Spleen (tissue), 7 donors: Measurements from ENCODE around the gene EXOC6B.
"Not testable (repeated sequence)": the region's sequence is repeated elsewhere in the genome, so short reads cannot be mapped to it uniquely, and the experiment has no call there.

Experiments used
- CTCF ChIP-seq, 11 experiments: fragments of 200-600 bp in 7 of 11; fragments of 450-650 bp in 4 of 11; sonication (generic) in 4 of 11; IDR thresholded peaks in 8 of 11; conservative IDR thresholded peaks in 3 of 11; 1 replicate in 7 of 11; 2 replicates in 4 of 11; pipeline versions ENCODE4 v1.4.0 to v1.8.0; 2016 to 2021; ENCODE audit warnings: antibody characterized with exemption in 11 of 11, inconsistent platforms in 4 of 11, mild to moderate bottlenecking in 1 of 11
- POLR2A ChIP-seq, 3 donors: fragments of 450-650 bp; IDR thresholded peaks; one replicate each; pipeline ENCODE4 v1.5.1; 2017; ENCODE audit warnings: antibody characterized with exemption in 3 of 3, mild to moderate bottlenecking in 1 of 3
- POLR2AphosphoS5 ChIP-seq, 3 donors: sonication (generic); formaldehyde crosslinking; IDR thresholded peaks; one replicate each; pipeline ENCODE4 v1.5.1; 2017; ENCODE audit warnings: antibody characterized with exemption in 3 of 3
- donor health status: DM: no; HTN: no; CAD: no; lungs with moderate emphysema.
- donor health status: DM: no; HTN: no; CAD: no.
- donor health status: DM: no; HTN: no; CAD: no.

- TF ChIP-seq CTCF (IDR thresholded peaks at IDR 0.05 in 8 of 11, conservative IDR thresholded peaks at IDR 0.05 in 3 of 11); POLR2AphosphoS5 (IDR thresholded peaks at IDR 0.05); POLR2A (IDR thresholded peaks at IDR 0.05): not testable (repeated sequence)
Measured at GRCh38 chr2:72583836-72584235, 242.0 kb downstream of the EXOC6B start.
